WI38 (cell line): ENCODE data around the gene SULT1C3.

ENCODE experiments used
- H3K4me3 ChIP-seq: 2 replicates; pipeline ENCODE4 v1.5.1; 2011; ENCODE audit warnings: low read depth, mild to moderate bottlenecking, control low read depth, low read length
- TF ChIP-seq, protein P1 (sequence below): IDR thresholded peaks from 2 replicates; pipeline ENCODE4 v1.5.1; 2012; ENCODE audit warnings: low read depth, mild to moderate bottlenecking, control low read depth, low read length

Gene SULT1C3

DNA sequence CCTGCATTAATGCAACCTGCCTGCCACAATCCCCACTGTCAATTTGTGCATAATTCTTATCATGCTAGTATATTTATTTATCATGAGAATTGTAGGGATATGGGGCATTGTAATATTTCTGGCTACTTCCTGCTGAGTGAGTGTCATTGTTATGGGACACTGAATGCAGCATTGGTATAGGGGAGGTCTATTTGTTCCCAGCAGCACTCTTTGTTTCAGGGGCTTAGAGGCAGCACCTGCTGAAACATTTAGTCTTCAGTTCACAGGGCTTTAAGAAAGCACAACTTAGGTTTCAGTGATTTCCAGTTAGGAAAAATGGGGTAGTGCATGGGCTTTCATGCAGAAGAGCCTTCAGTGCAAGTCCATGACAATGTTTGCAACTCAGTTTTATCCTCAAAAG, 23.6 kb downstream of the SULT1C3 start:
- TF ChIP-seq, protein P1, sequence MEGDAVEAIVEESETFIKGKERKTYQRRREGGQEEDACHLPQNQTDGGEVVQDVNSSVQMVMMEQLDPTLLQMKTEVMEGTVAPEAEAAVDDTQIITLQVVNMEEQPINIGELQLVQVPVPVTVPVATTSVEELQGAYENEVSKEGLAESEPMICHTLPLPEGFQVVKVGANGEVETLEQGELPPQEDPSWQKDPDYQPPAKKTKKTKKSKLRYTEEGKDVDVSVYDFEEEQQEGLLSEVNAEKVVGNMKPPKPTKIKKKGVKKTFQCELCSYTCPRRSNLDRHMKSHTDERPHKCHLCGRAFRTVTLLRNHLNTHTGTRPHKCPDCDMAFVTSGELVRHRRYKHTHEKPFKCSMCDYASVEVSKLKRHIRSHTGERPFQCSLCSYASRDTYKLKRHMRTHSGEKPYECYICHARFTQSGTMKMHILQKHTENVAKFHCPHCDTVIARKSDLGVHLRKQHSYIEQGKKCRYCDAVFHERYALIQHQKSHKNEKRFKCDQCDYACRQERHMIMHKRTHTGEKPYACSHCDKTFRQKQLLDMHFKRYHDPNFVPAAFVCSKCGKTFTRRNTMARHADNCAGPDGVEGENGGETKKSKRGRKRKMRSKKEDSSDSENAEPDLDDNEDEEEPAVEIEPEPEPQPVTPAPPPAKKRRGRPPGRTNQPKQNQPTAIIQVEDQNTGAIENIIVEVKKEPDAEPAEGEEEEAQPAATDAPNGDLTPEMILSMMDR = no peak
- no peak overlapping the region for H3K4me3 ChIP-seq

DNA sequence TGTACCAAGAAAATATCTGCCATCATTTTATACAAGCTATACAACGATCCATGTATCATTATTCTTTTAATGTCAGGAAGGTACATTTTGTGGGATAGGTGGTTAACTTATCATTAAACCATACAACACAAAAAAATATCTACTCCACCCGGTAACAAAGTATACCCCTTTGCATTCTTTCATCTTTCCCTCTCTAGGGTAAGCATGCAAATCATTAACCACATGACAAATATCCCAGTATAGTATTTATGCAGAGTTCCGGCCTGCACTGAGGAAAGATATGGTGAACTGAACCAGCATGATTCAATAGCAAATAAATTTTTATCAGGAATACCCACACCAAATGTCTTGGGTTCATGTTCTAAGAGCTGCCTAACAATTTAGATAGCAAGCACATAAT, 26.4 kb downstream of the SULT1C3 start:
- H3K4me3 ChIP-seq = no peak overlapping the region
- TF ChIP-seq, protein P1 = no peak

DNA sequence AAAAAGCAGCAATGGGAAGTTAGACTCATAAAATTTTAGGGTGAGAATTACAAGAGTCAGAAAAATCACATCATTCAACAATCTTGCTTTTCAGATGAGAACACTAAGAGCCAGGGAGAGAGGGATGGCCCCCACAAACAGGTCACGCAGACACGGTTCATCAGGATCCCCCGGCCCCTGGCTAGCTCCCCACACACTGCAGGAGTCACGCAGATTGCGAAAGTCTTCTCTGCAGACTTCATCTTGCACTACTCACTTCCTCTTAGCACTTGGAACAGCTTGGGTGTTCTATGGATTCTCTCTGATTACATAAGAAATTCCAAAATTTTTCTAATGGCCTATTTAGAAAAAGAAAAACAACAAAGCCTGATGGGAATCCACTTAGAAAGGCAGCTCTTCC, 27.3 kb downstream of the SULT1C3 start:
- TF ChIP-seq, protein P1 = no peak
- no peak overlapping the region for H3K4me3 ChIP-seq

DNA sequence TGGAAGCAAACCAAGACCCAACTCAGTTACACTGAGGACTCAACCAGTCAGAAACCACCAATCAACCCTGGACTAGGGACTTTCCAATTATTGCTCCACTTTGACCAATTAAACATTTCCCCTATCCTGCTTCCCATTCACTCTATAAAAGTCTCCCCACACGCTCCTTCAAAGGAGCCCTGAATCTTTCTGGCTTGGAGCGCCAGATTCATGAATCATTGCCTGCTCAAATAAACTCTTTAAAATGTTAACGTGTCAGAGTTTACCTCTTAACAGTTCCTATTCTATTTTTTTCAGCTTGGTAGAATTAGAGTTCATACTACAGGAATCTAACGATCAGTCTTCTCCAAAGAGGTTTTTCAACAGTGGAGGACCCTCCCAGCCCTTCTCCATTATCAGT, 28.2 kb downstream of the SULT1C3 start:
- H3K4me3 ChIP-seq = no peak overlapping the region
- TF ChIP-seq, protein P1 = no peak

DNA sequence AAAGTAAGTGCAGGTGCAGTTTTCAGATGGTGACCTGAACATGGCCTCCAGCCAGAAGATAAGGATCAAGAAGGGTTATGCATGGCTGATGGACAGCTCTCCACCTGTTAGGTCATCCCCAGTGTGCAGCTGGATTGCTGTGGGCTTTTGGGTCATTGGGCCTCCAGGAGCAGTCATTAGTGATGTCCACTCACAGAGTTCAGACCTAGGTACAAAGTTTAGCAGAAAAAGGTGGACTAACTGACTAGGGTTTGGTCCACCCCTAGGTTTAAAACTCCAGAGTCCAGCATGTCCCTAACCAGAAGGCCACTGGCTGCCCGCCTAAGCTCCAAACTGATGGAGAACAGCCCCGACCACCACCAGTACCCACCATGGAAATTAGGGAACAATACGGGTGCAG, 30.6 kb downstream of the SULT1C3 start:
- no peak overlapping the region for H3K4me3 ChIP-seq
- TF ChIP-seq, protein P1 = no peak

DNA sequence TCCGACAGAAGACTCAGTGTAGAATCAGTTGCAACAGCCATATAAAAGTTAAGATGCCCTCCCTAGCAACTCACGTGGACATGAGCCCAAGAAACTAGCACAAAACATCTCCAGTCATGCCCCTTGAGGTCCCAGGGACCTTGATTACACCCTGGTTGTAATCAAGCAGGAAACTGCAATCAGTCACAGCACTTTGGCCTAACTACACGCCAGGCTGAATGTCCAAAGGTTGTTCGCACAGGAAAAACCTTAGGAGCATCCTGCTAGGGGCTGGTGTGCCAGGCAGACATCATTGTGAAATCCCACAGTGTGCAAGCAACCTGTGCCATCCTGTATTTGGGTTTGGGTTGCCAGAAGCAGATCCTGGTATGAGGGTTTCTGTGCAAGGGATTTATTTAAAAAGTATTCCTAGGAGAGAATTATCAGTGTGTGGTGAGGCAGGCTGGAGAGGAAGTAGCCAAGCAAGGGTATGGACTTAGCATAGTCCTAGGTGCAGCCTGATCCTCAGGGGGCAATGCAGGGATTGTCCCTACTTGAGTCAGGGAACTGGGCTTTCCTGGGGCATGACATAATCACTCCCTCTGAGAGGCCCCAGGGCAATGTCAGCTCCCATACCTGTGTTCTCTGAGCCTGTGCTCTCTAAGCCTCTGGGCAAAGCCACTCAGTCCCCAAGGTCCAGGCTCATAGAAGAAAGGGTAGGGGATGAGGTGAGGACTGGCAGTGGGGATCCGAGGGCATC, 31.2 kb downstream of the SULT1C3 start:
- H3K4me3 ChIP-seq = no peak overlapping the region
- TF ChIP-seq, protein P1 = no peak

DNA sequence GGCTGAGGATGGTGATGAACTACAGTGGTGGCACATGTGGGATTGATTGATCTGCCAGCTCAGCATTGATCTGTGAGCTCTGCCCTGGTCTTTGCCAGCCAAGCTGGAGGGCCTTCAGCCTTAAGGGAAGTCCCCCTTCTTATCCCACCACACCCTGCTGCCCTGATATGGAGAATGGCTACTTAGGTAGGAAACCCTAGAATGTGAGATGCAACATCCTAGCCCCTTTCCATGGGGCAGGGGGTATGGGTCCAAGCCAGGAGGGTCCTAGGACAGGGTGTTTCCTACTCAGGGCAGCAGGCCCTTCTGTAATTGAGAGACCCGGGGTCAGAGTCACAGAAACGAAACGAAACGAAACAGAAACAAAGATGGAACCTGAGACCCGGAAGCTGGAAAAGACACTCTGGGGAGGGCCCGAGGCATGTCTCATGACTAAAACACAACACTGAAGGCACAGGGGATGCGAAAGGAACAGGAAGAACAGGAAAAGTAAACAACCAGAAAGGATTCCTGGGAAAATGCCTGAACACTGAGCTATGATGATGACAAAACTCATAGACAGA, 32.0 kb downstream of the SULT1C3 start:
- TF ChIP-seq, protein P1 = no peak
- H3K4me3 ChIP-seq = peak overlapping the region; percentile 41
